COR-L47 (cell line): Measurements from ENCODE around the gene POLD4.
A peak's percentile ranks its signal among the peaks of the same experiment; 100 is the strongest.

Source experiments
- DNase-seq: peaks from one replicate; lab custom pipeline; 2025; lab: John Stamatoyannopoulos, UW

POLD4 gene

DNA sequence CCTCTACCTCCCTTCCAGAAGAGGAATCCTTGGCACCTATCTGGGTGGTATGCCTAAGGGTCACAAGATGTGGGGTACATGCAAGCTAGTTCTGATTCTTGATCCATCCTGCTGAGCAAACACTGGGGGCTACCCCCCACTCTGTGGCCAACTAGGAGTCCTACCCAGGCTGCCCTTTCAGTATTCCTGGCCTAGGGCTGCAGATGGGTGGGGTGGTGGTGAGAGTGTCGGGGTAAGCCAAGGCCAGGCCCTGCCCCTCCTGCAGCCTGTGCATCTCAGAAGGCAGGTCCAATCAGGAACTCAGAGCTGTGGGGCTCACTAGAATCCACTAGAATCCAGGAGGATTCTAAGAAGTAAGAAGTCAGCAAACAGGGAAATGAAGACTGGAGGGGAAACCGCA lies 39.1 kb downstream of the POLD4 start:
- no peak for DNase-seq

GRCh38 chr11:67313125-67313890 lies 40.0 kb downstream of the POLD4 start:
- DNase-seq: no peak

- DNase-seq: no peak
Measured at GRCh38 chr11:67312187-67313021, 40.9 kb downstream of the POLD4 start.

DNA sequence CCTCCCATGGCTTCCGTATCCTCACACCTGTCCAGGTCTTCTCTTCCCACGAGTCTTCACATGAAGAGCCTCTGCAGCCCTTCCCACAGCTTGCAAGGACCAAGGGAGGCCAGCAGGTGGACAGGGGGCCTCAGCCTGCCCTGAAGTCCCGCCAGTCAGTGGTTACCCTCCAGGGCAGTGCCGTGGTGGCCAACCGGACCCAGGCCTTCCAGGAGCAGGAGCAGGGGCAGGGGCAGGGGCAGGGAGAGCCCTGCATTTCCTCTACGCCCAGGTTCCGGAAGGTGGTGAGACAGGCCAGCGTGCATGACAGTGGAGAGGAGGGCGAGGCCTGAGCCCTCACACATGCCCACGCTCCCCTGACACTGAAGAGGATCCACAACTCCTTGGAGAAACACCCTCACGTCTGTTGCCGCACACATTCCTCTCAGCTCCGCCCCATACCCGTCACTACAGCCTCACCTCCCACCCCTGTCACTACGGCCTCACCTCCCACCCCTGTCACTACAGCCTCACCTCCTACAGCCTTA lies 41.7 kb downstream of the POLD4 start:
- DNase-seq: no peak

DNA sequence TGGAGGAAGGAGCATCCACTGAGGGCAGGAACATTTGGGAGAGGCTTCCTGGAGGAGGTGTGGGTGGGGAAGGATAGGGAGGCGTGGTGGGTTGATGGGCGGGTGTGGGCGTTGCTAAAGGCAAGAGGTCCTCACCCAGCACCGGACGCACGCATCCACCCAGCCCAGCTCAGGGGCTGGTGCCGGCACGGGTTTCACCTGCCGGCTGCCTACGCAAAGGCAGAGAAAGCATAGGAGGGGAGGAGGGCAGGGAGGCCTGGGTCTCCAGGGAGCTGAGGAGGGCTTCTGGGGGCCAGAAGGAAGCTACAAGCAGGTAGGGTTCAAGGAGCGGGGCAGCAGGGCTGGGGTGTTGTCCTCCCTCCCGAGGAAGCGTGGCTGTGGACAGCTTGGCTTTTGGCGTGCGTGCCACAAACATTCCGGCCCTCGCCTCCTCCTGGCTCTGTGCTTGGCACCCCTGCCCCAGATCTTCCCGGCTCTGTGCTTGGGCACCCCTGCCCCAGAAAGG lies 42.2 kb downstream of the POLD4 start:
- DNase-seq: no peak

DNA sequence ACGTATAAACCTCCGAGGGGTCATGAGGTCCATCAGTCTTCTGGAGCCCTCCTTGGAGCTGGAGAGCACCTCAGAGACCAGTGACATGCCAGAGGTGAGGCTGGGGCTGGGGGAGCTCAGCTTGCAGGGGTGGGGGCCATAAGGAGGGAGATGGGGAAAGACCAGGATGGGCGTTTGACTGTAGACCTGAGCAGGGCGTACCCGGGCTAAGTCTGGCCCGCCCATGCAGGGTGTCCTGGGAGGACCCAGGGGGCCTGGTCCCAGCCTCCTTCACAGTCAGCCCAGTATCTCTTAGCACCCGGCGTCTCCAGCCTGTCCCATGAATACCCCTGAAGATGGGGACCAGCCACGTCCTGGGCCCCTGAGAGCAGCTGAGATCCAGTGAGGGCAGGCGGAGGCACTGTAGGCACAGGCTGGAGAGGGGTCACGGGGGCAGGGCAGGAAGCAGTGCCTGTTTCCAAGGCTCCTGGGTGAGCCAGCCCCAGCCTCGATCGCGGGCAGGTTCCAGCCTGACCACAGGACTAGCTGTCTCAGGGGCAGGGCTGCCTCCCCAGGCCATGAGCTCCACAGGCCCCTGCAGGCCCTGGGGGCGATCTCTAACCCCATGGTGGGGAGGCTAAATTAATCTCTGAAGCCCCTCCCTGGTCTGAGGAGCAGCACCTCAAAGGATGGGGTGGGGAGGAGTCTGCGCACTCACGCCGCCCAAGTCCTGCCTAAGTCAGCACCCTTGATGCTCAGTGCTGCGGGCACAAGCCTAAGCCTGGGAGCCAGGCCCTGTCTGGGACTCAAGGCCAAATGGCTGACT lies 42.9 kb downstream of the POLD4 start:
- no peak for DNase-seq

GRCh38 chr11:67309661-67310061 lies 43.7 kb downstream of the POLD4 start:
- DNase-seq: no peak

DNA sequence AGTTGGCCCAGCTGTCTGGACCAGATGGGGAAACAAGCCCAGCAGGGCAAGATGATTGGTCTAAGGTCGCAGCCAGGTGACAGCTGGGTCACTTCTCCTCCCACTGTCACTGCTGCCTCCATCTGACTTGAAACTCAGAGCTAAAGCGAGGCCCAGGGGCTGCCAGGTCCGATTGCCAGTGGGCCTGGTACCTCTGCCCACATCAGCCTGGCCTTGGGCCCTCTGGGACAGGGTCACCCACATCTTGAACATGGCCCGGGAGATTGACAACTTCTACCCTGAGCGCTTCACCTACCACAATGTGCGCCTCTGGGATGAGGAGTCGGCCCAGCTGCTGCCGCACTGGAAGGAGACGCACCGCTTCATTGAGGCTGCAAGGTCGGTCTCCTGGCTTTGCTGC lies 44.2 kb downstream of the POLD4 start:
- no peak for DNase-seq

DNA sequence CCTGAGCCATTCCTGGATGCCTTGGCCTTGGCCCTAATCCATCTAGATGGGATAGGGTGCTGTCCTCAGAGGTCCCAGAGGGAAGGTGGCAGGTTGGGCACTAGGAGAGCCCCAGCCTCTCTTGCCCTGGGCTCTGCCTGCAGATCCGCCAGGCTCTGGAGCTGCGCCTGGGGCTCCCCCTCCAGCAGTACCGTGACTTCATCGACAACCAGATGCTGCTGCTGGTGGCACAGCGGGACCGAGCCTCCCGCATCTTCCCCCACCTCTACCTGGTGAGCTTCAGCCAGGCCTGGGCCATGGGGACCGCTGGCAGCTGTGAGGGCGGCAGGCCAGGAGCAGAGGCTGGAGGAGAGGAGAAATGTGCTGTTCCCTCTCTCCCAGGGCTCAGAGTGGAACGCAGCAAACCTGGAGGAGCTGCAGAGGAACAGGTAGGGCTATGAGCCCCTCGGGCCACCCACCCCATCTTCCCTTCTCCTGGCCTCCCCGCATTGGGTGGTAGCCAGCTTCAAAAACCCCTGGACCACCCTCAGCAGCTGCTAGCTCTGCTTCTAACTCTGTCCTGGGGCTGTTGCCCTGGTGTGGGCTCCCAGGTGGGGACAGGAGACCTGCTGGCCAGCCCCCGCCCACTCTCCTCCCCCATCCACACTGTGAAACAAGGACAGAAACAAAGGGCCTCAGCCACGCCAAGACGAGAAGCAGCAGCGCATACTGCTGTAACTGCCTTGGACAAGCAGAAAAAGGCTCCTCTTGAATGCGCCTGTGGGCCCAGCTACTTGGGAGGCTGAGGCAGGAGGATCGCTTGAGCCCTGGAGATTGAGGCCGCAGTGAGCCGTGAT lies 45.1 kb downstream of the POLD4 start:
- no peak for DNase-seq

GRCh38 chr11:67307545-67308001 lies 45.8 kb downstream of the POLD4 start:
- DNase-seq: no peak

- no peak for DNase-seq
Measured at GRCh38 chr11:67306769-67307544, 46.4 kb downstream of the POLD4 start.

DNA sequence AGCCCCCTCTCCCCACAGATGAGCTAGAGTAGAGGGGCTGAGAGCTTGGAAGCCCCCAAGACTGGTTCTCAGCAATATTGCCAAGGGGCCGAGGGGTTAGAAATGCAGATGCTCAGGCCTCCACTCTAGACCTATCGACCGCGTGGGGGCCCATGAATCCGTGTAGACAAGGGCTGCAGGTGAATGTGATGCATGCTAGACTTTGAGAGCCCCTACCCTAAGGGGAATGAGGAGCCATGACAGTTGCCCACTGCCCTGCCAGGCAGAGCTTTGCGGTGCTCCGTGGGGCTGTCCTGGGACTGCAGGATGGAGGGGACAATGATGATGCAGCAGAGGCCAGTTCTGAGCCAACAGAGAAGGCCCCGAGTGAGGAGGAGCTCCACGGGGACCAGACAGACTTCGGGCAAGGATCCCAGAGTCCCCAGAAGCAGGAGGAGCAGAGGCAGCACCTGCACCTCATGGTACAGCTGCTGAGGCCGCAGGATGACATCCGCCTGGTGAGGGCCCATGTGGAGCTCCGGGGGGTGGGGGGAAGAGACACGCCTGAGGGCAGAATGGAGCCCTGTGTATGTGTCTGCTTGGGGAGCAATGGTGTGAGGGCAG lies 48.7 kb downstream of the POLD4 start:
- DNase-seq: no peak

- no peak for DNase-seq
Measured at GRCh38 chr11:67303835-67304411, 49.4 kb downstream of the POLD4 start.

- peak; percentile 40 for DNase-seq
Measured at GRCh38 chr11:67303132-67303834, 50.1 kb downstream of the POLD4 start, which contains the start of gene SSH3. TSS of gene SSH3 (plus strand) at chr11:67303530. CDS start at chr11:67303626, 96 bp downstream.

- DNase-seq: no peak
Measured at GRCh38 chr11:67302571-67303131, 50.7 kb downstream of the POLD4 start.

DNA sequence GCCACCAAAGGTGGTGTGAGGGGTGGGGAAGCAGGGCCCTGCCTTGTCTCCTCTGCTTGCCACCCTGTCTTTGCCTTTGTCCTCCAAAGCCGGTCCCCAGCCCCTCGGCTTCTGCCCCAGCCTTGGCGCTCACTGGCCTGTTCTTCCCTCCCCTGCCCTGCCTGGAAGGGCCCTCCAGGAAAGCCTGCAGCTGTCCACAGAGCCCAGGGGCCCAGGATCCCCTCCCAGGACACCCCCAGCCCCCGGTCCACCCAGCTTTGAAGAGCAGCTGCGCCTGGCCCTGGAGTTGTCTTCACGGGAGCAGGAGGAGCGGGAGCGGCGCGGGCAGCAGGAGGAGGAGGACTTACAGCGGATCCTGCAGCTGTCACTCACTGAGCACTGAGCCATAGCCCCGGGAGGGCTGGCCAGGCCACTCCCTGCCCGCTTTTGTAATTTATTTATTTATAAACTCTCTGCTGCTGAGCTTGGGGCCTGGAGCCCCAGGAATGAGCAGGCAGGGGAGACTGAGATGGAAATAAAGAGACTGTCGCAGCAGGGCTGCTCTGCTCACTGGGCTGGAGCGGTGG lies 51.3 kb downstream of the POLD4 start:
- DNase-seq: peak; percentile 47

DNA sequence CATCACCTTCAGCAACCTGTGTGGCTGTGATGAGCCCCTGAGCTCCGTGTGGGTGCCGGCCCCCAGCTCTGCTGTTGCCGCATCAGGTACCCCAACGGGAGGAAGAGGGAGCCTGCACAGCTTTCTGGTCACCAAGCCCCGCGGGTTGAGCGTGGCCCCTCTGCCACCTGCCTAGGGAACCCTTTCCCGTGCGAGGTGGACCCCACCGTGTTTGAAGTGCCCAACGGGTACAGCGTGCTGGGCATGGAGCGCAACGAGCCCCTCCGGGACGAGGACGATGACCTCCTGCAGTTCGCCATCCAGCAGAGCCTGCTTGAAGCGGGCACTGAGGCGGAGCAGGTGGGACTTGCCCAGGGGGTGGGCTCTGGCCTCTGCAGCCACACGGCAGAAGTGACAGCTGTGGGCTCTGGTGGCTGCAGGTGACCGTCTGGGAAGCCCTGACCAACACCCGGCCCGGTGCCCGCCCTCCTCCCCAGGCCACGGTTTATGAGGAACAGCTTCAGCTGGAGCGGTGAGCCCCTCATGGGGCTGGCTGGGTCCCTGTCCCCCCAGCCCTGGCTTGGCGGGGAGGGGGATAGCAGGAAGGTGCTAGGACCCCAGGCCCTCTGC lies 51.9 kb downstream of the POLD4 start:
- DNase-seq: no peak
